DOHH2 (cell line): ENCODE measurements around the gene FMNL2.

Source experiments
- H3F3A ChIP-seq: fragments of 200-600 bp; sonication (generic), shearing (Covaris generic); 2 replicates; pipeline ENCODE4 v1.6.0; 2016; ENCODE audit warnings: antibody characterized with exemption, mild to moderate bottlenecking; ENCODE audit not compliant: control insufficient read depth, insufficient read depth
- H3K27ac ChIP-seq: fragments of 200-600 bp; sonication (generic); 2 replicates; pipeline ENCODE4 v1.5.1; 2014; ENCODE audit warnings: low read depth, mild to moderate bottlenecking, low read length, moderate library complexity
- H3K27me3 ChIP-seq: fragments of 200-600 bp; sonication (generic); 2 replicates; pipeline ENCODE4 v1.6.1; 2014; ENCODE audit warnings: mild to moderate bottlenecking, low read length, mixed read lengths; ENCODE audit not compliant: control insufficient read depth
- H3K36me3 ChIP-seq: fragments of 200-600 bp; sonication (generic); 2 replicates; pipeline ENCODE4 v1.6.1; 2014; ENCODE audit warnings: mild to moderate bottlenecking, low read length, moderate library complexity, mixed read lengths; ENCODE audit not compliant: control insufficient read depth
- H3K4me1 ChIP-seq: fragments of 200-600 bp; sonication (generic); 2 replicates; pipeline ENCODE4 v1.6.1; 2014; ENCODE audit warnings: mild to moderate bottlenecking, low read length, mixed read lengths; ENCODE audit not compliant: control insufficient read depth
- H3K4me2 ChIP-seq: fragments of 200-600 bp; sonication (generic); 2 replicates; pipeline ENCODE4 v1.6.0; 2014; ENCODE audit warnings: mild to moderate bottlenecking, low read length, moderate library complexity
- H3K4me3 ChIP-seq: fragments of 200-600 bp; sonication (generic); 2 replicates; pipeline ENCODE4 v1.5.1; 2014; ENCODE audit warnings: mild to moderate bottlenecking, low read length, mixed read lengths
- H3K79me2 ChIP-seq: fragments of 200-600 bp; sonication (generic); 2 replicates; pipeline ENCODE4 v1.6.1; 2014; ENCODE audit warnings: mild to moderate bottlenecking, low read length, mixed read lengths; ENCODE audit not compliant: control insufficient read depth
- H3K9me2 ChIP-seq: fragments of 200-600 bp; sonication (generic); replicated peaks from 2 replicates; pipeline ENCODE4 v1.6.1; 2014; ENCODE audit warnings: mild to moderate bottlenecking, low read length, mixed read lengths; ENCODE audit not compliant: control insufficient read depth
- H3K9me3 ChIP-seq: fragments of 200-600 bp; sonication (generic); 2 replicates; pipeline ENCODE4 v1.6.1; 2014; ENCODE audit warnings: antibody characterized with exemption, low read length, mixed read lengths; ENCODE audit not compliant: control insufficient read depth, insufficient read depth
- H4K20me1 ChIP-seq: fragments of 200-600 bp; sonication (generic); 2 replicates; pipeline ENCODE4 v1.6.0; 2014; ENCODE audit warnings: low read depth, mild to moderate bottlenecking, antibody characterized with exemption, low read length, moderate library complexity; ENCODE audit not compliant: control insufficient read depth, insufficient read depth
- EZH2phosphoT487 ChIP-seq: fragments of 200-600 bp; sonication (generic); IDR thresholded peaks from 2 replicates; pipeline ENCODE4 v1.6.1; 2017; ENCODE audit warnings: borderline replicate concordance, mild to moderate bottlenecking, antibody characterized with exemption, low read length, moderate library complexity, mixed read lengths
- TF ChIP-seq, protein P1 (sequence below): fragments of 200-600 bp; sonication (generic); IDR thresholded peaks from one replicate; pipeline ENCODE4 v1.5.1; 2014; ENCODE audit warnings: antibody characterized with exemption, mild to moderate bottlenecking, low read depth, low read length; ENCODE audit not compliant: poor library complexity, severe bottlenecking

Gene FMNL2

DNA sequence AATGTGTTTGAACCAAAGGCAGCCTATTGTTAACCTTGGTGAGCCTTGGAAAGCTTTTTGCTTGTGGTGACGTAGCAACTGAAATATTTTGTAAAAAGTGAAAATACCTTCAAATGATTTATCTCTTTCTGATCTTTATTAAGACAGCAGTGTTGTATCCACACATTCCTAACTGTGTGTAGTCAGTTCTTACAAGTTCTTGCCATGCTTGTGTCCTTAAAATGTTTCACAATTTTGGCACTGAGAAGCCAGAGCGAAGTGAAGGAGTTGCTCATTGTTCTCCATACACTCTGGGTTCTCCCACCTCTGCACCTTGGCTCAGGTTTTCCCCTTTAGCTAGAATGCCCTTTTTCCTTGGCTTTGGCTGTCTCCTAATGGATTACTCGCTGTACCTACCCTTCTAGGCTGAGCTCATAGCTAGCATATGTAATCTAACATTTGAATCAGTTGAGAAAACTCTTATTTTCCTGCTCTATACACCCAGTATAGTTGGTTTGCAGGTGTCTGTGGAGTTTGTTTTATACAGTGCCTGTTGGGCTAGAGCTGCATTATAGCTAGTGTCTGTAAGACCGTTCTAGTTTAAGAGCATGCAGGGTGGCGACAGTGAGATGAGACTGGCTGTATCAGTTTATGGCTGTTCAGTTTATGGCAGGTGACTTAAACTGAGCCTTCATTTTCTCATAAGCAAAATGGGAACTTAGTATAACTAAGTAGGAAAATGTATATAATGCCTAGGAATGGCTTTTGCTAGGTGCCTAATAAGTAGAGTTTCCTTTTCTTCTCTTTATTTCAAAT, 45.5 kb downstream of the FMNL2 start:
- Histone ChIP-seq H3K4me3 (no peak overlapping the region), H3K36me3 (no peaks in the 10 kb centered on the region), H3K9me3 (no peaks in the 10 kb centered on the region), H3K27me3 (no peaks in the 10 kb centered on the region), H3K79me2 (no peaks in the 10 kb centered on the region), H3F3A (no peaks in the 10 kb centered on the region), H3K4me1 (no peaks in the 10 kb centered on the region), H3K9me2 (no peaks in the 10 kb centered on the region), H3K27ac (no peak overlapping the region), H3K4me2 (no peak overlapping the region), H4K20me1 (no peaks in the 10 kb centered on the region)
- TF ChIP-seq, protein P1, sequence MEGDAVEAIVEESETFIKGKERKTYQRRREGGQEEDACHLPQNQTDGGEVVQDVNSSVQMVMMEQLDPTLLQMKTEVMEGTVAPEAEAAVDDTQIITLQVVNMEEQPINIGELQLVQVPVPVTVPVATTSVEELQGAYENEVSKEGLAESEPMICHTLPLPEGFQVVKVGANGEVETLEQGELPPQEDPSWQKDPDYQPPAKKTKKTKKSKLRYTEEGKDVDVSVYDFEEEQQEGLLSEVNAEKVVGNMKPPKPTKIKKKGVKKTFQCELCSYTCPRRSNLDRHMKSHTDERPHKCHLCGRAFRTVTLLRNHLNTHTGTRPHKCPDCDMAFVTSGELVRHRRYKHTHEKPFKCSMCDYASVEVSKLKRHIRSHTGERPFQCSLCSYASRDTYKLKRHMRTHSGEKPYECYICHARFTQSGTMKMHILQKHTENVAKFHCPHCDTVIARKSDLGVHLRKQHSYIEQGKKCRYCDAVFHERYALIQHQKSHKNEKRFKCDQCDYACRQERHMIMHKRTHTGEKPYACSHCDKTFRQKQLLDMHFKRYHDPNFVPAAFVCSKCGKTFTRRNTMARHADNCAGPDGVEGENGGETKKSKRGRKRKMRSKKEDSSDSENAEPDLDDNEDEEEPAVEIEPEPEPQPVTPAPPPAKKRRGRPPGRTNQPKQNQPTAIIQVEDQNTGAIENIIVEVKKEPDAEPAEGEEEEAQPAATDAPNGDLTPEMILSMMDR = no peak
- no peak for TF ChIP-seq EZH2phosphoT487

DNA sequence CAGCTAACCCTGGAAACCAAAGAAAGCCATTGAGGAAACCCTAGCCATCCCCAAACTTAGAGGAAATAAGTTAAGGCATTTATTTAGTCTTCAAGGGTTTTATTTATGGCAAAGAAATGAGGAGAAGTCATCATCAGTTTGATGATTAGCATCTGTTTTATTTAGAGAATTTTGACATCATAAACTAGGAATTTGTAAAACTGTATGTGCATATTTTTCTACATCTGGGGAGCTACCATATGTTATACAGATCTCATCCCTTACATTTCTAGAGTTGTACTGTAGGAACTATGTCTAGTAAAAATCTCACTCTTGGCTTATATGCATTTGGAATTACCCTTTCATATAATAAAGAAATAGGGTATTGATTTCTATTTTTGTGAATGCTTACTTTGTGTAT, 48.7 kb downstream of the FMNL2 start:
- H3K27ac ChIP-seq = no peak overlapping the region
- H3K36me3 ChIP-seq = no peaks in the 10 kb centered on the region
- H4K20me1 ChIP-seq = no peaks in the 10 kb centered on the region
- no peaks in the 10 kb centered on the region for H3K4me1 ChIP-seq
- TF ChIP-seq EZH2phosphoT487 = no peak
- TF ChIP-seq, protein P1 = no peak
- no peaks in the 10 kb centered on the region for H3K9me3 ChIP-seq
- no peaks in the 10 kb centered on the region for H3K9me2 ChIP-seq
- H3K4me2 ChIP-seq = no peak overlapping the region
- H3F3A ChIP-seq = no peaks in the 10 kb centered on the region
- no peaks in the 10 kb centered on the region for H3K27me3 ChIP-seq
- no peaks in the 10 kb centered on the region for H3K79me2 ChIP-seq
- no peak overlapping the region for H3K4me3 ChIP-seq

DNA sequence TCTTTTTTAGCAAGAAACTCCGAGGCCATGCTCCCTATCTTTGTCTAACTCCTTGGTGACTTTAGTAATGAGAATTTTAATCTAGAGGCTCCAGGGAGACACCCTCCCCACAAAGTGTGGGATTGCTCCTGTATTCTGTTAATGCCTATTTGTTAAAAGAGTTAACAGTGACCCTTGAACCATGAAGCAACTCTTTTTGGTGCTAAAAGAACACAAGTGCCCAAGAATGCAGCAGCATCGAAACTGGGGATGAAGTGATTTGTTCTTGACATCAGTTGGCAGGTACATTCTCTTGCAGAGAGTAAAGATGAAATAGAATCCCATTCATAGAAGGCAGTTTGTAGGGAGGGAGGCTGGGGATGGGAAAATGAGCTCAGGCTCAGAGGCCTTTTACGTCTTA, 50.0 kb downstream of the FMNL2 start:
- no peak for TF ChIP-seq EZH2phosphoT487
- TF ChIP-seq, protein P1 = no peak
- no peaks in the 10 kb centered on the region for H3F3A ChIP-seq
- H3K4me1 ChIP-seq = no peaks in the 10 kb centered on the region
- H3K36me3 ChIP-seq = no peaks in the 10 kb centered on the region
- no peak overlapping the region for H3K4me2 ChIP-seq
- H3K79me2 ChIP-seq = no peaks in the 10 kb centered on the region
- no peak overlapping the region for H3K4me3 ChIP-seq
- H3K27ac ChIP-seq = no peak overlapping the region
- H4K20me1 ChIP-seq = no peaks in the 10 kb centered on the region
- no peaks in the 10 kb centered on the region for H3K9me2 ChIP-seq
- H3K27me3 ChIP-seq = no peaks in the 10 kb centered on the region
- H3K9me3 ChIP-seq = no peaks in the 10 kb centered on the region
